IMR-90 (cell line): ENCODE data around the gene SLC9A9.

Source experiments
- CEBPB ChIP-seq: IDR thresholded peaks from 2 replicates; pipeline ENCODE4 v1.6.1; 2012; ENCODE audit warnings: low read depth, low read length, improper control_type of control experiment
- CHD1 ChIP-seq: IDR thresholded peaks from 2 replicates; pipeline ENCODE4 v1.6.1; 2012; ENCODE audit warnings: low read depth, low read length, improper control_type of control experiment
- FOS ChIP-seq: fragments of 150-350 bp; IDR thresholded peaks from 2 replicates; pipeline ENCODE4 v1.6.1; 2016; ENCODE audit warnings: low read depth, low read length
- MAZ ChIP-seq: IDR thresholded peaks from 2 replicates; pipeline ENCODE4 v1.6.1; 2012; ENCODE audit warnings: low read depth, mild to moderate bottlenecking, low read length, improper control_type of control experiment, moderate library complexity, borderline replicate concordance
- MXI1 ChIP-seq: IDR thresholded peaks from 2 replicates; pipeline ENCODE4 v1.6.1; 2012; ENCODE audit warnings: low read depth, mild to moderate bottlenecking, low read length, moderate library complexity, borderline replicate concordance
- NFE2L2 ChIP-seq: fragments of 150-350 bp; IDR thresholded peaks from 2 replicates; pipeline ENCODE4 v1.6.1; 2016; ENCODE audit warnings: low read depth, mild to moderate bottlenecking, low read length
- POLR2A ChIP-seq: IDR thresholded peaks from 2 replicates; pipeline ENCODE4 v1.6.1; 2012; ENCODE audit warnings: mild to moderate bottlenecking, low read depth, low read length
- RFX5 ChIP-seq: IDR thresholded peaks from 2 replicates; pipeline ENCODE4 v1.8.0; 2012; ENCODE audit warnings: low read depth, mild to moderate bottlenecking, low read length, moderate library complexity
- TF ChIP-seq, protein P1 (sequence below): conservative IDR thresholded peaks from 2 replicates; pipeline ENCODE4 v1.5.1; 2012; ENCODE audit warnings: mild to moderate bottlenecking, low read depth, low read length, improper control_type of control experiment
- TF ChIP-seq, protein P2 (sequence below): fragments of 150-350 bp; IDR thresholded peaks from 2 replicates; pipeline ENCODE4 v1.6.1; 2017; ENCODE audit warnings: mild to moderate bottlenecking, antibody characterized with exemption, low read length, low read depth
- TF ChIP-seq, protein P3 (sequence below): fragments of 150-350 bp; IDR thresholded peaks from 2 replicates; pipeline ENCODE4 v1.6.1; 2016; ENCODE audit warnings: low read depth, mild to moderate bottlenecking, low read length, moderate library complexity, borderline replicate concordance

DNA sequence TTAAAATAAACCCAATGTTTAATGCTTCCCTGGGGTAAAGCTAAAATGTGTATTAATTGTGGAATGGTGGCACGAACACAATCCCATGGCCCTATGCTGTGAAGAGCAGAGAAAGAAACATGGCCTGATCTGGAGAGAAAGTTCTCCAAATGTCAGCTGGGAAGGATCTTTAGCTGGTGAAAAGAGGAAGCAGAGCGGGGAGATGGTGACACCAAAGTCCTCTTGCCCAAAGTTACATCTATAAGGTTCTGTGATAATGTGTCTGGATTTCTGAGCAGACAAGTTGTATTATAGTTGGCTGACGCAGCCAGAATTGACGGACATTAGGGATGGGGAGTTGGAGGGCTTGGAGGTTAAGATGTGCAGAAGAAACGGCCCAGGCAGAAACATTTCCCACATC, 532.5 kb downstream of the SLC9A9 start:
- TF ChIP-seq, protein P1, sequence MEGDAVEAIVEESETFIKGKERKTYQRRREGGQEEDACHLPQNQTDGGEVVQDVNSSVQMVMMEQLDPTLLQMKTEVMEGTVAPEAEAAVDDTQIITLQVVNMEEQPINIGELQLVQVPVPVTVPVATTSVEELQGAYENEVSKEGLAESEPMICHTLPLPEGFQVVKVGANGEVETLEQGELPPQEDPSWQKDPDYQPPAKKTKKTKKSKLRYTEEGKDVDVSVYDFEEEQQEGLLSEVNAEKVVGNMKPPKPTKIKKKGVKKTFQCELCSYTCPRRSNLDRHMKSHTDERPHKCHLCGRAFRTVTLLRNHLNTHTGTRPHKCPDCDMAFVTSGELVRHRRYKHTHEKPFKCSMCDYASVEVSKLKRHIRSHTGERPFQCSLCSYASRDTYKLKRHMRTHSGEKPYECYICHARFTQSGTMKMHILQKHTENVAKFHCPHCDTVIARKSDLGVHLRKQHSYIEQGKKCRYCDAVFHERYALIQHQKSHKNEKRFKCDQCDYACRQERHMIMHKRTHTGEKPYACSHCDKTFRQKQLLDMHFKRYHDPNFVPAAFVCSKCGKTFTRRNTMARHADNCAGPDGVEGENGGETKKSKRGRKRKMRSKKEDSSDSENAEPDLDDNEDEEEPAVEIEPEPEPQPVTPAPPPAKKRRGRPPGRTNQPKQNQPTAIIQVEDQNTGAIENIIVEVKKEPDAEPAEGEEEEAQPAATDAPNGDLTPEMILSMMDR: no peak
- no peak for TF ChIP-seq MAZ
- TF ChIP-seq FOS: no peak
- no peak for TF ChIP-seq POLR2A
- TF ChIP-seq, protein P2, sequence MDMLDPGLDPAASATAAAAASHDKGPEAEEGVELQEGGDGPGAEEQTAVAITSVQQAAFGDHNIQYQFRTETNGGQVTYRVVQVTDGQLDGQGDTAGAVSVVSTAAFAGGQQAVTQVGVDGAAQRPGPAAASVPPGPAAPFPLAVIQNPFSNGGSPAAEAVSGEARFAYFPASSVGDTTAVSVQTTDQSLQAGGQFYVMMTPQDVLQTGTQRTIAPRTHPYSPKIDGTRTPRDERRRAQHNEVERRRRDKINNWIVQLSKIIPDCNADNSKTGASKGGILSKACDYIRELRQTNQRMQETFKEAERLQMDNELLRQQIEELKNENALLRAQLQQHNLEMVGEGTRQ: no peak
- no peak for TF ChIP-seq CEBPB
- no peak for TF ChIP-seq RFX5
- no peak for TF ChIP-seq MXI1
- no peak for TF ChIP-seq CHD1
- no peak for TF ChIP-seq NFE2L2
- TF ChIP-seq, protein P3, sequence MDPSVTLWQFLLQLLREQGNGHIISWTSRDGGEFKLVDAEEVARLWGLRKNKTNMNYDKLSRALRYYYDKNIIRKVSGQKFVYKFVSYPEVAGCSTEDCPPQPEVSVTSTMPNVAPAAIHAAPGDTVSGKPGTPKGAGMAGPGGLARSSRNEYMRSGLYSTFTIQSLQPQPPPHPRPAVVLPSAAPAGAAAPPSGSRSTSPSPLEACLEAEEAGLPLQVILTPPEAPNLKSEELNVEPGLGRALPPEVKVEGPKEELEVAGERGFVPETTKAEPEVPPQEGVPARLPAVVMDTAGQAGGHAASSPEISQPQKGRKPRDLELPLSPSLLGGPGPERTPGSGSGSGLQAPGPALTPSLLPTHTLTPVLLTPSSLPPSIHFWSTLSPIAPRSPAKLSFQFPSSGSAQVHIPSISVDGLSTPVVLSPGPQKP: no peak
